Activated naive CD4-positive, alpha-beta T cell treated with anti-CD3 and anti-CD28 coated beads, Interleukin-2, amount 10 ng/mL, durations not matched to agents 7 days and 5 days (primary cell): Measurements from ENCODE around the gene PRKN.

Experiments used
- CTCF ChIA-PET: fragments of 350-600 bp; sonication (Branson Sonifier 250); formaldehyde crosslinking; loops from one replicate; lab custom pipeline; 2021; ENCODE audit warnings: antibody characterized with exemption; lab: Charles Lee
- DNase-seq: peaks from one replicate; pipeline ENCODE4 v3.0.0-alpha.2; 2020
- H3K27ac Mint-ChIP-seq: one replicate; pipeline ENCODE4 v1.8.0; 2021; ENCODE audit warnings: mild to moderate bottlenecking, moderate library complexity, mixed read lengths
- H3K27me3 Mint-ChIP-seq: one replicate; pipeline ENCODE4 v1.8.0; 2021; ENCODE audit warnings: mild to moderate bottlenecking, mixed read lengths
- H3K36me3 Mint-ChIP-seq: one replicate; pipeline ENCODE4 v1.8.0; 2021; ENCODE audit warnings: mixed read lengths
- H3K4me1 Mint-ChIP-seq: one replicate; pipeline ENCODE4 v1.8.0; 2021; ENCODE audit warnings: mixed read lengths
- H3K4me3 Mint-ChIP-seq: one replicate; pipeline ENCODE4 v1.8.0; 2021; ENCODE audit warnings: mild to moderate bottlenecking, moderate library complexity, mixed read lengths
- H3K9me3 Mint-ChIP-seq: one replicate; pipeline ENCODE4 v1.8.0; 2021; ENCODE audit warnings: mixed read lengths

PRKN gene

GRCh38 chr6:162050579-162050978 lies 677.0 kb downstream of the PRKN start:
- Mint-ChIP-seq H3K27me3 (no peaks in the 10 kb centered on the region), H3K9me3 (peaks cover 1% of the 10 kb centered on the region), H3K36me3 (no peaks in the 10 kb centered on the region), H3K4me3 (no peak overlapping the region), H3K4me1 (no peaks in the 10 kb centered on the region), H3K27ac (no peak overlapping the region)
- CTCF ChIA-PET, result no interaction called here
- DNase-seq, result no peak

DNA sequence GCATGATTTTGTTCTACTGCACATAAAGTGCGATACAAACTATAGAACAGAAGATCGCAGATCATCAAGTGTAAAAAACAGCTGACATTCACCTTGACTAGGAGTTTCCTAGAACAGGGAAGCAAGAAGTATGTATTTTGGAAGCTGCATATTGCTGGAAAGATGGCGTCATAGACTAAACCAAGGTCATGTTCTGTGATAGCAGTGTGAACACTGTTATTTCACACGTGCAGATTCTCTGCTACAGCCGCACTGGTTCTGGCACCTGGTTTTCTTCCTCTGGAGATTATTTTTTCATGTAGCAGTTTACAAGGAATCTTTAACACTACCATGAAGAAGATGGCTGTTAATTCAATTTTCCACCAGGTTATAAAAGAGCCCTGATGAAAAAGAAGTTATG lies 681.2 kb downstream of the PRKN start:
- peaks cover 7% of the 10 kb centered on the region for H3K9me3 Mint-ChIP-seq
- CTCF ChIA-PET, result no interaction called here
- no peaks in the 10 kb centered on the region for H3K36me3 Mint-ChIP-seq
- no peak for DNase-seq
- H3K4me1 Mint-ChIP-seq, result no peaks in the 10 kb centered on the region
- H3K4me3 Mint-ChIP-seq, result no peak overlapping the region
- no peak overlapping the region for H3K27ac Mint-ChIP-seq
- H3K27me3 Mint-ChIP-seq, result no peaks in the 10 kb centered on the region

GRCh38 chr6:162032620-162033019 lies 694.9 kb downstream of the PRKN start:
- CTCF ChIA-PET, result no interaction called here
- peaks cover 3% of the 10 kb centered on the region for H3K9me3 Mint-ChIP-seq
- no peaks in the 10 kb centered on the region for H3K27me3 Mint-ChIP-seq
- H3K36me3 Mint-ChIP-seq, result no peaks in the 10 kb centered on the region
- H3K4me3 Mint-ChIP-seq, result no peak overlapping the region
- DNase-seq, result no peak
- no peak overlapping the region for H3K27ac Mint-ChIP-seq
- H3K4me1 Mint-ChIP-seq, result no peaks in the 10 kb centered on the region

DNA sequence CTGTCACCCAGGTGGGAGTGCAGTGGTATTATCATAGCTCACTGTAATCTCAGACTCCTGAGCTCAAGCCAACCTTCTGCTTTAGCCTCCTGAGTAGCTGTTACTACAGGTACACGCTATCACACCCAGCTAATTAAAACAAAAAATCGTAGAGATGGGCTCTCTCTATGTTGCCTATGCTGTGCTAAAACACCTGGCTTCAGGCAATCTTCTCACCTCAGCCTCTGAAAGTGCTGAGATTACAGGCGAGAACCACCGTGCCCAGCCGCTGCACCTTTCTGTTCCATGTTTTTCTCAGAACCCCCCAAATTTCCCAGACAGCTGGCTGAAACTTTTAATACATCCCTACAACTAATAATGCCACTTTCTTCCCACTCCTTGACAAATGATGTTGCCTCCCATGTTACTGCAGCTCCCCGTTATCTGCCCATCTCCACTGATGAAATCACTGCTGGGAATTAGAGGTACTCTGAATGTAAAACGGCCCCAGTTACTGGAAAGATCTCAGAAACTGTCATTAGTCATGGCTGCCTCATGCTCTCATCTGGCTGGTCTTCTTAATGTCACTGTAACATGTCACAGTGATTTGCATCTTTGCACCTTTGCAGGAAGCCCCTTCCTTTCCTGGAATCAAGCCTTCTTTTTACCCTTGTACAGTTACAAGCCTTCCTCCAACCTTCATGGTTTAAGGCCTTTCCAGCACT lies 697.5 kb downstream of the PRKN start:
- Mint-ChIP-seq H3K9me3 (peaks cover 9% of the 10 kb centered on the region), H3K4me3 (no peak overlapping the region), H3K4me1 (no peaks in the 10 kb centered on the region), H3K36me3 (no peaks in the 10 kb centered on the region), H3K27me3 (no peaks in the 10 kb centered on the region), H3K27ac (no peak overlapping the region)
- CTCF ChIA-PET, result interaction anchor here (1.3 kb wide), 1 partner anchor 12 kb away, joined by 4 read pairs; no protein-coding TSS in a partner anchor
- DNase-seq, result no peak

GRCh38 chr6:162026843-162027242 lies 700.7 kb downstream of the PRKN start:
- Mint-ChIP-seq H3K27me3 (no peaks in the 10 kb centered on the region), H3K9me3 (peaks cover 18% of the 10 kb centered on the region), H3K36me3 (no peaks in the 10 kb centered on the region), H3K4me3 (no peak overlapping the region), H3K27ac (no peak overlapping the region), H3K4me1 (no peaks in the 10 kb centered on the region)
- DNase-seq, result no peak
- CTCF ChIA-PET, result no interaction called here

- H3K4me1 Mint-ChIP-seq, result no peaks in the 10 kb centered on the region
- no peaks in the 10 kb centered on the region for H3K27me3 Mint-ChIP-seq
- CTCF ChIA-PET, result interaction anchor here (0.6 kb wide), 1 partner anchor 510 kb away, joined by 3 read pairs; no protein-coding TSS in a partner anchor
- no peak overlapping the region for H3K27ac Mint-ChIP-seq
- peaks cover 19% of the 10 kb centered on the region for H3K9me3 Mint-ChIP-seq
- H3K4me3 Mint-ChIP-seq, result no peak overlapping the region
- no peak for DNase-seq
- no peaks in the 10 kb centered on the region for H3K36me3 Mint-ChIP-seq
These were observed 701.5 kb downstream of the PRKN start for GRCh38 chr6:162026031-162026430.

DNA sequence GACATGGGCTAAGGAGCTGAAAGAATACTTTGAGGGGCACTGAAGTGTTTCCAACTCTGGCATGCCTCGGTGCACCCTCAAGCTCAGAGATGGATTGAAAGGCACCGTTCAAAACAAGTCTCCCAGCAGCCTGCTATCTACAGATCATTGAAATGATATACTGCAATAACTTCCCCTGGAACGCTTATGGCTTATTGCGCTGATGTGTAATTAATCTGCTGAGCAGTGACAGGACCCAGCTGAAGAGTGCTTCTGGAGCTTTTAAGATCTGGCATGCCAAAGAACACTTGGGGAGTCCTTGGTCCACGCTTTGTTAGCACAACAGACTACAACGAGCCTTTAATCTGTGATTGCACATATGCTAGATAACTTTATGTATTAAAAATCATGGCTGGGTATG lies 708.2 kb downstream of the PRKN start:
- CTCF ChIA-PET, result no interaction called here
- H3K36me3 Mint-ChIP-seq, result no peaks in the 10 kb centered on the region
- H3K4me1 Mint-ChIP-seq, result no peaks in the 10 kb centered on the region
- H3K4me3 Mint-ChIP-seq, result no peak overlapping the region
- no peak for DNase-seq
- no peak overlapping the region for H3K27ac Mint-ChIP-seq
- H3K9me3 Mint-ChIP-seq, result peaks cover 12% of the 10 kb centered on the region
- no peaks in the 10 kb centered on the region for H3K27me3 Mint-ChIP-seq

- Mint-ChIP-seq H3K36me3 (no peaks in the 10 kb centered on the region), H3K27me3 (no peaks in the 10 kb centered on the region), H3K9me3 (peaks cover 6% of the 10 kb centered on the region), H3K4me1 (no peaks in the 10 kb centered on the region), H3K4me3 (no peak overlapping the region), H3K27ac (no peak overlapping the region)
- CTCF ChIA-PET, result interaction anchor here (1.0 to 1.4 kb wide), 2 partner anchors 13 to 29 kb away, joined by 3 to 4 read pairs; no protein-coding TSS in a partner anchor
- no peak for DNase-seq
These were observed 710.0 kb downstream of the PRKN start for GRCh38 chr6:162017536-162017935.

GRCh38 chr6:162014069-162014811 lies 713.3 kb downstream of the PRKN start:
- H3K27me3 Mint-ChIP-seq, result no peaks in the 10 kb centered on the region
- no peaks in the 10 kb centered on the region for H3K4me1 Mint-ChIP-seq
- no peak overlapping the region for H3K27ac Mint-ChIP-seq
- CTCF ChIA-PET, result no interaction called here
- H3K9me3 Mint-ChIP-seq, result peaks cover 2% of the 10 kb centered on the region
- no peak overlapping the region for H3K4me3 Mint-ChIP-seq
- no peak for DNase-seq
- H3K36me3 Mint-ChIP-seq, result no peaks in the 10 kb centered on the region

DNA sequence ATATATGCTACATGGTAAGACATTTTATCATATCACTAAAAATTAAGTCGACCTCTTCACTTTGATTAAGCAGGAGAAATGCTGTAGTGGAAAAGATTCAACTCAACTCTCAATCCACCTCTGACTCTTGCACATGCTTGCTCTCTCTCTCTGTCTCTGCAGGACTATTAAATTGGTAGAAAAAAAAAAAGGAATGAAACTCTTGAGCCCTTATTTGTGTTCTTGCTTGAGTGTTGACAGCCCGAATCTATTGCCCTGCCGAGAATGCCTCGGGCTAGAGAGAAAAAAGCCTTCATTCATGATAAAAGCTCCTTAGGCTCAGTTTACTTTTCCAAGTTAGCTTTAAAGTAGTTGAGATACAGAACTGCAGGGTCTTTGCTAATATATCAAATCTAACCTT lies 722.2 kb downstream of the PRKN start:
- H3K27me3 Mint-ChIP-seq, result no peaks in the 10 kb centered on the region
- H3K4me1 Mint-ChIP-seq, result no peaks in the 10 kb centered on the region
- peaks cover 7% of the 10 kb centered on the region for H3K9me3 Mint-ChIP-seq
- DNase-seq, result no peak
- no peaks in the 10 kb centered on the region for H3K36me3 Mint-ChIP-seq
- H3K4me3 Mint-ChIP-seq, result no peak overlapping the region
- CTCF ChIA-PET, result no interaction called here
- H3K27ac Mint-ChIP-seq, result no peak overlapping the region

- CTCF ChIA-PET, result no interaction called here
- Mint-ChIP-seq H3K27me3 (no peaks in the 10 kb centered on the region), H3K9me3 (peaks cover 9% of the 10 kb centered on the region), H3K27ac (no peak overlapping the region), H3K4me1 (no peaks in the 10 kb centered on the region), H3K4me3 (no peak overlapping the region), H3K36me3 (no peaks in the 10 kb centered on the region)
- no peak for DNase-seq
These were observed 730.8 kb downstream of the PRKN start for GRCh38 chr6:161996783-161997182.

- H3K36me3 Mint-ChIP-seq, result no peaks in the 10 kb centered on the region
- no peaks in the 10 kb centered on the region for H3K27me3 Mint-ChIP-seq
- H3K4me3 Mint-ChIP-seq, result no peak overlapping the region
- CTCF ChIA-PET, result no interaction called here
- H3K4me1 Mint-ChIP-seq, result no peaks in the 10 kb centered on the region
- no peak overlapping the region for H3K27ac Mint-ChIP-seq
- DNase-seq, result no peak
- H3K9me3 Mint-ChIP-seq, result peaks cover 14% of the 10 kb centered on the region
These were observed 741.6 kb downstream of the PRKN start for GRCh38 chr6:161985876-161986423.

GRCh38 chr6:161984713-161985112 lies 742.9 kb downstream of the PRKN start:
- Mint-ChIP-seq H3K27me3 (no peaks in the 10 kb centered on the region), H3K9me3 (peaks cover 10% of the 10 kb centered on the region), H3K36me3 (no peaks in the 10 kb centered on the region), H3K4me1 (no peaks in the 10 kb centered on the region), H3K4me3 (no peak overlapping the region), H3K27ac (no peak overlapping the region)
- DNase-seq, result no peak
- CTCF ChIA-PET, result no interaction called here

DNA sequence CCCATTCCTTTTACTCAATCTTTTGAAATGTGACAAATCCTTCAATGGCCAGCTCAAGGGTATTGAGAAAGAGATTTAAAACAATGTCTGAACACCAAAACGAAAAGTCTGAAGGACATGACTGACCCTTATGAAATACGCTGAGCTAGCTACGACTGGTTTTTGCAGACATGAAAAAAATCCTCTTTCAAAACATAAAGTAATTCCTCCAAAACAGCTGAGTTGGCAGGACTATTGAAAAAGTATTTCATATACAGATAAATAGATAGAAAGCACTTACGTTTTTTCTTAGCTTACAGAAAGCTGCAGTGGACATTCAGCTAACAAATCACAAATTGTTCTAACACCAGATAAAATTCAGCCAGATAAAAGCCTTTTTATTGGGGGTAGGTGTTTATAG lies 751.0 kb downstream of the PRKN start:
- no peak for DNase-seq
- H3K36me3 Mint-ChIP-seq, result no peaks in the 10 kb centered on the region
- CTCF ChIA-PET, result no interaction called here
- no peak overlapping the region for H3K4me3 Mint-ChIP-seq
- peaks cover 7% of the 10 kb centered on the region for H3K9me3 Mint-ChIP-seq
- no peaks in the 10 kb centered on the region for H3K27me3 Mint-ChIP-seq
- no peak overlapping the region for H3K27ac Mint-ChIP-seq
- H3K4me1 Mint-ChIP-seq, result no peaks in the 10 kb centered on the region

DNA sequence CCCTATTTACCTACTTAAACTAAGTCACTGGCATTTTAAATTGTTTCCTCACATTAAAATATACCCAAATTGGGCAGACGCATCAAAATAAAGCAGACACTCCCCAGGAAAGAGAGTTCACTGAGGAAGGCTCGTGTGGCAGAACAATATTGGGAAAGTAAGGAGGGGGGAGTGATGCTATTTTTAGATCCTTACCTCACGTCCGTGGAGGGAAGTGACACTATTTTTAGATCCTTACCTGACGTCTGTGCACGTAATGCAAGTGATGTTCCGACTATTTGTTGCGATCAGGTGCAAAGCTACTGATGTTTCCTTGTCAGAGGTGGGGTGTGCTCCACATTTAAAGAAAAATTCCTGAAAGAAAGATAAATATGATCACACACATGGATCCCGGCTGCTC lies 754.5 kb downstream of the PRKN start:
- H3K9me3 Mint-ChIP-seq, result peaks cover 5% of the 10 kb centered on the region
- no peak overlapping the region for H3K27ac Mint-ChIP-seq
- no peak overlapping the region for H3K4me3 Mint-ChIP-seq
- no peaks in the 10 kb centered on the region for H3K36me3 Mint-ChIP-seq
- no peaks in the 10 kb centered on the region for H3K4me1 Mint-ChIP-seq
- no peak for DNase-seq
- CTCF ChIA-PET, result no interaction called here
- H3K27me3 Mint-ChIP-seq, result no peaks in the 10 kb centered on the region
